ENCODE data around the gene FPR2. TPM values are rescaled to one million over a fixed set of nuclear protein-coding genes. Genes with fewer than 3 reads are reported as not detected.

The FPR2 gene
- total and polyA plus RNA-seq, 9 of the 15 experiments (the other 6 are each of a cell fraction or from before 2014, with no cell fraction given), result 0.03 to 0.15 (median 0.07) TPM; not detected in 6

- TF ChIP-seq, protein P1, sequence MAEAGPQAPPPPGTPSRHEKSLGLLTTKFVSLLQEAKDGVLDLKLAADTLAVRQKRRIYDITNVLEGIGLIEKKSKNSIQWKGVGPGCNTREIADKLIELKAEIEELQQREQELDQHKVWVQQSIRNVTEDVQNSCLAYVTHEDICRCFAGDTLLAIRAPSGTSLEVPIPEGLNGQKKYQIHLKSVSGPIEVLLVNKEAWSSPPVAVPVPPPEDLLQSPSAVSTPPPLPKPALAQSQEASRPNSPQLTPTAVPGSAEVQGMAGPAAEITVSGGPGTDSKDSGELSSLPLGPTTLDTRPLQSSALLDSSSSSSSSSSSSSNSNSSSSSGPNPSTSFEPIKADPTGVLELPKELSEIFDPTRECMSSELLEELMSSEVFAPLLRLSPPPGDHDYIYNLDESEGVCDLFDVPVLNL (CRISPR knock-in tag; IDR thresholded peaks at IDR 0.05; ENCODE audit: low read depth), result no peak
- TF ChIP-seq NFE2L1 (tag; IDR thresholded peaks at IDR 0.05; ENCODE audit: borderline replicate concordance, low read depth), result no peak
- TF ChIP-seq HDAC1 (IDR thresholded peaks at IDR 0.05), result no peak
- TF ChIP-seq NFXL1 (CRISPR knock-in tag; IDR thresholded peaks at IDR 0.05), result no peak
- no peak for TF ChIP-seq ZNF639 (CRISPR knock-in tag; conservative IDR thresholded peaks at IDR 0.05 in 1 of 2, IDR thresholded peaks at IDR 0.05 in 1 of 2)
- TF ChIP-seq ELK3 (CRISPR knock-in tag; IDR thresholded peaks at IDR 0.05), result no peak
Observed at GRCh38 chr19:51721905-51722304, 39.1 kb upstream of the FPR2 start (continued).

- ChIA-PET CTCF (ENCODE audit: low intra/inter-chr PET ratio) (no interaction called here), POLR2A (interaction anchor here (0.6 kb wide), 1 partner anchor 1581 kb away, joined by 3 read pairs; no protein-coding TSS in a partner anchor)
- no peaks in the 10 kb centered on the region for H3K9me3 ChIP-seq (replicated peaks; ENCODE audit: control insufficient read depth, insufficient read depth, low read depth, low read length)
- WGBS (ENCODE audit: insufficient coverage, low coverage, missing lambda C conversion rate), result 26% methylated on average over 2 of the region's 2 CpGs
- no peak overlapping the region for H3K4me2 ChIP-seq (ENCODE audit: insufficient read depth, low read length)
- no peak overlapping the region for H3K4me3 ChIP-seq
- H3K9me1 ChIP-seq (ENCODE audit: control insufficient read depth, insufficient read depth, low read length), result no peaks in the 10 kb centered on the region
- no peak overlapping the region for H2AFZ ChIP-seq (ENCODE audit: low read depth, low read length)
- no peaks in the 10 kb centered on the region for H3K27me3 ChIP-seq (ENCODE audit: control insufficient read depth in 2 of 2, insufficient read depth in 2 of 2, low read length in 2 of 2)
- DNase-seq (ENCODE audit: extremely low read depth in 1 of 4, low spot score in 3 of 4), result no peak
- intact Hi-C loops (cut with micrococcal nuclease), result no loop called here
- no peaks in the 10 kb centered on the region for H3K36me3 ChIP-seq (ENCODE audit: control insufficient read depth, insufficient read depth, low read length)
- no peak for FAIRE-seq
- ATAC-seq, result no peak
- no peaks in the 10 kb centered on the region for H3K79me2 ChIP-seq (ENCODE audit: control insufficient read depth, insufficient read depth, low read length)
- peaks cover 3 to 34% of the 10 kb centered on the region in 2 experiments; a peak in 4 of 5 replicates for H3K4me1 ChIP-seq (replicated peaks in 1 of 2; ENCODE audit: control insufficient read depth in 2 of 2, insufficient read depth in 2 of 2, low read length in 2 of 2)
- in situ Hi-C loops (cut with MboI), result no loop called here
- BruUV-seq (replicated peaks), result no TSS peak
- no peak overlapping the region for H3K27ac ChIP-seq (ENCODE audit: extremely low read depth, low read depth, low read length)
- no peak overlapping the region for H3K9ac ChIP-seq (ENCODE audit: insufficient read depth in 1 of 2, low read depth in 2 of 2, low read length in 2 of 2)
- no peaks in the 10 kb centered on the region for H4K20me1 ChIP-seq (replicated peaks; ENCODE audit: control insufficient read depth, insufficient read depth, low read length)
- TF ChIP-seq KAT7 (CRISPR knock-in tag; IDR thresholded peaks at IDR 0.05; ENCODE audit: borderline replicate concordance) (no peak), SRSF7 (optimal IDR thresholded peaks at IDR 0.05; ENCODE audit: low read depth, low read length) (no peak), RFX7 (CRISPR knock-in tag; IDR thresholded peaks at IDR 0.05) (no peak), FOXA1 (IDR thresholded peaks at IDR 0.05; ENCODE audit: borderline replicate concordance) (no peak), SMAD2 (IDR thresholded peaks at IDR 0.05; ENCODE audit: low read depth, low read length) (no peak), ZNF639 (CRISPR knock-in tag; conservative IDR thresholded peaks at IDR 0.05 in 1 of 2, IDR thresholded peaks at IDR 0.05 in 1 of 2) (no peak), KLF6 (CRISPR knock-in tag; IDR thresholded peaks at IDR 0.05; ENCODE audit: borderline replicate concordance) (no peak), ZNF280B (CRISPR knock-in tag; IDR thresholded peaks at IDR 0.05) (no peak), KDM4B (IDR thresholded peaks at IDR 0.05; ENCODE audit: borderline replicate concordance in 2 of 2, low read depth in 1 of 2) (no peak)
Observed at GRCh38 chr19:51722492-51722891, 38.5 kb upstream of the FPR2 start.

Data from K562 (cell line).